Stimulated activated CD4-positive, alpha-beta T cell treated with anti-CD3 and anti-CD28 coated beads, Interleukin-4, amount 100 ng/mL, for 1 hour (primary cell): ENCODE data around the gene DDX21.
"Not testable (repeated sequence)": the region's sequence is repeated elsewhere in the genome, so short reads cannot be mapped to it uniquely, and the experiment has no call there.

Experiments
- DNase-seq: peaks from one replicate; pipeline ENCODE4 v3.0.0-alpha.2; 2020

Gene DDX21

GRCh38 chr10:68988530-68989316 lies 32.8 kb downstream of the DDX21 start, which contains the start of gene KIFBP:
Gene KIFBP (plus strand): TSS chr10:68988803. CDS start chr10:68988833, 30 bp downstream.
- peak; percentile 72 for DNase-seq

DNA sequence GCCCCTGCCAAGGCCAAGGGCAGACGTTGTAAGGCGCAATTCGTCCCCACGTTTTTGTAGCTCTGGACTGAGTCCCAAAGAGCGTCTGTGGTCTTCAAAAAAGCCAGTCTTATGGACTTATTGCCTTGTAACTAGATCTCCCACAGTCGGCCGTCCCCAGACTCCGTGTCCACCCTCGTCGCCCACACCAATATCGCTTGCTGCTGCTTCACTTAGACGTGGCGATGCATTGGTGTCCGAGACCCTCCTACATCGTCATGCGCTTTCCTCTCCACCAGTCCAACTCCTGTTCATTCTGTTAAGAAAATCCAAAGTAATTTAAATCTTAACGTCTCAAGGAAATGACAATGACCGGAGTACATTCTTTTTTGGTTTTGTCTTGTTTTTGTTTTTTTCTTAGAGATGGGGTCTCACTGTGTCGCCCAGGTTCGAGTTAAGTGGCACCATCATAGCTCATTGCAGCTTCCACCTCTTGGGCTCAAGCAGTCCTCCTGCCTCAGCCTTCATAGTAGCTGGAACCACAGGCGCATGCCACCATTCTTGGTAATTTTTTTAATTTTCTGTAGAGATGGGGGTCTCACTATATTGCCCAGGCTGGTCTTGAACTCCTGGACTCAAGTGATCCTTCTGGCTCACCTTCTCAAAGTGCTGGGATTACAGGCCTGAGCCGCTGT lies 33.5 kb downstream of the DDX21 start:
- no peak for DNase-seq

DNA sequence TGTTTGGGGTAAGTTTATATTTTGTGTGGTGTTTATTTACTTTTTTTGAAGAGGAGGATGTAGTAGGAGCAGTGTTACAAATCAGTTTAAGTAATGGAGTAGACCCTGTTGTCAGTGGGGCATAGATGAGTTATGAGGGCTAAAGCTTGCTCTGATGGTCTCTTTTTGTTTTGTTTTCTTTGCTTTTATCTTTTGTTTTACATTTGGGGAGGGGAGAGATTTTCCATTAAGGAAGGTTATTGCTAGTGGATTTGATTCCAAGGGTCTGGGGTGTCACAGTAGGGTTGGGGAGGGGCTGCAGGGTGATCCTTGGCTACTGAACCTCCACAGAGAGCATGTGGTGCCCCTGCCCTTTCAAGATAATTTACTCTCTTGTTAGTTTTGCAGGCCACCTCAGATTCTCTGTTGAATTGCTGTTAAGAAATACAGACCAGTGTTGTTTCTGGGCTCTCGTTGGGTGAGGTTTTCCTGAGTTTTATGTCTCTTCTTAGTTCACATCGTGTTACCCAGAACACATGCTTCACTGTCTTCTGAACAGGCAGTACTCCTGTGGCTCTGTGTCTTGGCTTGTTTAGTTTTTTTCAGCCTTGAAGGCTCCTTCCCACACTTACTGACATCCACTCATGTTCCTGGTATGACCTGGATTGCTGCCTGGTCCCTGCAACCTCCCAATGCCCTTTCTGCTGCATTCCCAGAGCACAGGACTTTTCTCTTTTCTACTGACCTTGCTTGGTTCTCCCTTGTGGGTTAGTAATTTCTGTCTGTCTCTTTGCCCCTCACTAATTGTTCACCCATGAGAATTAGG lies 36.9 kb downstream of the DDX21 start:
- DNase-seq: no peak

DNA sequence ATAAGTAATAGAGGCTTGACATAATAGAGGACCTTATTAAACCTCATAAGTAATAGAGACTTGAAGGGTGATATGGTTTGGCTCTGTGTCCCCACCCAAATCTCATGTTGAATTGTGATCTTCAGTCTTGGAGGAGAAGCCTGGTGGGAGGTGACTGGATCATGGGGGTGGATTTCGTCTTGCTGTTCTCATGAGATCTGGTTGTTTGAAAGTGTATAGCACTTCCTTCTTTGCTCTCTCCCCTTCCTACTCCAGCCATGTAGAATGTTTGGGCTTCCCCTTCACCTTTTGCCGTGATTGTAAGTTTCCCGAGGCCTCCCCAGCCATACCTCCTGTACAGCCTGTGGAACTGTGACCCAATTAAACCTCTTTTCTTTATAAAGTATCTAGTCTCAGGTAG lies 41.2 kb downstream of the DDX21 start:
- no peak for DNase-seq

DNA sequence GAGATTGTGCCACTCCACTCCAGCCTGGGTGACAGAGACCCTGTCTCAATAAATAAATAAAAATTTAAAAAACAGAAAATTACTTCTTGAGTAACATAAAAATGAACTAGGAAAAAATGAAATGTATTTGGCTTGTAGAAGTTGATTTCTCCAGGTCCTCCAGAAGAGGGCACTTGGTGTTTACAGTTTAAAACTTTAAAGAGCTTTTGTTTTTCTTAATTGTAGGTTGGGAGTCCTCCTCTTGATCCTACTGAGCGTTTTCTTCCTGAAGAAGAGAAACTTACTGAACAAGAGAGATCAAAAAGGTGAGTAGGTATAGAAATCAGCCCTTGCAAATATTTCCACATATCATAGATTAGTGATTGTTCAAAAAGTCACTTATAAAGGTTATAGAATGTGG lies 48.9 kb downstream of the DDX21 start:
- no peak for DNase-seq

- no peak for DNase-seq
Observed at GRCh38 chr10:69005704-69006485, 49.9 kb downstream of the DDX21 start.

DNA sequence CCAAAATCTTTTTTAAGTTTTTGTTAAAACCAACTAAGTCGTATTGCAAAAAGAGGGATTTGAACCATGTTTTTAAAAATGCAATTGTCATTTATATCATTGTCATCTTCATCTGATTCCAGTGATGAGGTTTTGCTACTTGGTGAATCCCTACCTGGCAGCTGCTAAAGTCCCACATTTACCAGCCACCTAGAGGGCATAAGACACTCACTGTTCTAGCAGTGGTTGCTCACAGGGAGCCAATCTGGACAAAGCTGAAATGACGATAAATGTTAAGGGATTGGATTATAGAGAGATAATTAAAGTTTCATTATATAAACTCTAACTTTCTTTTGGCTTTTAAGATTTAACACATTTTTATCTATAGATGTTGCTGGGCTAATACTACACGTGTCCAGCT lies 51.3 kb downstream of the DDX21 start:
- DNase-seq: no peak

- no peak for DNase-seq
Observed at GRCh38 chr10:69009360-69009759, 53.4 kb downstream of the DDX21 start.

GRCh38 chr10:69010151-69010640 lies 54.2 kb downstream of the DDX21 start:
- DNase-seq: no peak

DNA sequence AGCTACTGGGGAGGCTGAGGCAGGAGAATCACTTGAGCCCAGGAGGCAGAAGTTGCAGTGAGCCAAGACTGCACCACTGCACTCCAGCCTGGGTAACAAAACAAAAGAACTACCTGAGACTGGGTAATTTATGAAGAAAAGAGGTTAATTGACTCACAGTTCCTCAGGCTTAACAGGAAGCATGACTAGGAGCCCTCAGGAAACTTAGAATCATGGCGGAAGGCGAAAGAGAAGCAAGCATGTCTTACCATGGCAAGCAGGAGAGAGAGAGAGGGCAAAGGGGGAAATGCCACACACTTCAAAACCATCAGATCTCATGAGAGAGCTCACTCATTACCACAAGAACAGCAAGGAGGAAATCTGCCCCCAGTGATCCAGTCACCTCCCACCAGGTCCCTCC lies 56.8 kb downstream of the DDX21 start:
- not testable (repeated sequence) for DNase-seq

- DNase-seq: no peak
Observed at GRCh38 chr10:69014171-69014570, 58.2 kb downstream of the DDX21 start.

DNA sequence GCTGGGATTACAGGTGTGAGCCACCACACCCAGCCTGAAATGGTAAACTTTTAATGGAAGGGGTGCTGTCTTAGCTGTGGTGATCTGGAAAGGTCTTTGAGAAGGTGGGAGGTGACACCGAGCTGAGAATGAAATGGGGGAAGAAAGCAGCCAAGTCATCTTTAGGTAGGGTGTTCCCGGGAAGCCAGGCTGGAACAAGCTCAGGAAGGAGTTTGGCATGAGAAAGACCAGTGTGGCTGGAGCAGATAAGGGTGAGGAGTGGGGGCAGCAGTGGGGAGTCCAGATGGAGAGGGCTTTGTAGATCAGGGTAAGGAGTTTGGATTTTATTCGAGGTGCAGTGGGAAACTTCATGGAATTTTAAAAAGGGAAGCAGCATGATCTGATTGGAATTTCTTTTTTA lies 62.6 kb downstream of the DDX21 start:
- DNase-seq: no peak

DNA sequence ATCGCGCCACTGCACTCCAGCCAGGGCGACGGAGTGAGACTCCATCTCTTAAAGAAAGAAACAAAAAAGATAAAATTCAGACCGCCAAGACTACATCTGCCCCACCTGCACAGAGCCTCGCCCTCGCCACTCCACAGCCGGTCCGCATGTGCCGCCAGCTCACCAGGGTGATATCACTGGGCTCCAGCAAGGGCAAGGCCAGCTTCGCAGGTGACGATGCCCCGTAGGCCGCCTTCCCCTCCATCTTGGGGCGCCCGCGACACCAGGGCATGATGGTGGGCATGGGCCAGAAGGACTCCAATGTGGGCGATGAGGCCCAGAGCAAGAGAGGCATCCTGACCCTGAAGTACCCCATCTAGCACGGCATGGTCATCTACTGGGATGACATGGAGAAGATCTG lies 66.6 kb downstream of the DDX21 start:
- DNase-seq: no peak

DNA sequence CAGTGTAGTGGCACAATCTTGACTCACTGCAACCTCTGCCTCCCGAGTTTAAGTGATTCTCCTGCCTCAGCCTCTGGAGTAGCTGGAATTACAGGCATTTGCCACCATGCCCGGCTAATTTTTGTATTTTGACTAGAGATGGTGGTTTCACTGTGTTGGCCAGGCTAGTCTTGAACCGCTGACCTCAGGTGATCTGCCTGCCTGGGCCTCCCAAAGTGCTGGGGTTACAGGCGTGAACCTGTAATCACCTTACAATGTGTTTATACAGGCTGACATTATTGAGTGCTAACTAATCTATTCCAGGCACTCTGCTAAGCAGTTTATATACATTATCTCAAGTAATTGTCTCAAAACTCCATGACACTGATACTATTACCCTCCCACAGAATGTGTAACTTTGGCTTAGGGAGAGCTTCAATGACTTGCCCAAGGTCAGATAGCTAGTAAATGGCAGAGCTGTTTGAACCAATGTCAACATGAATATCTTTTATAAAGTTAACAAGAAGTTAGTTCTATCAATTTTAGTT lies 69.5 kb downstream of the DDX21 start:
- DNase-seq: no peak

GRCh38 chr10:69033256-69033655 lies 77.3 kb downstream of the DDX21 start:
- no peak for DNase-seq
